Spleen (tissue), 11 donors: ENCODE results near the gene DPF3. TPM values are rescaled to one million over a fixed set of nuclear protein-coding genes. Genes with fewer than 3 reads are reported as not detected.

Source experiments
- DNase-seq: peaks from one replicate; pipeline ENCODE4 v3.0.0-alpha.2; 2020
- H3K27ac ChIP-seq, 8 donors: fragments of 200-600 bp; sonication (generic) in 7 of 8; 1 replicate in 4 of 8; 2 replicates in 4 of 8; pipeline versions ENCODE4 v1.5.0 to v1.8.0; 2016 to 2021; ENCODE audit warnings: inconsistent platforms in 4 of 8, mild to moderate bottlenecking in 4 of 8, moderate library complexity in 1 of 8
- H3K27me3 ChIP-seq, 7 donors: fragments of 200-600 bp; sonication (generic) in 6 of 7; replicated peaks in 1 of 7; 1 replicate in 4 of 7; 2 replicates in 3 of 7; pipeline versions ENCODE4 v1.5.0 to v1.8.0; 2016 to 2021; ENCODE audit warnings: inconsistent platforms in 3 of 7, mild to moderate bottlenecking in 1 of 7
- H3K36me3 ChIP-seq, 6 donors: fragments of 200-600 bp; sonication (generic) in 5 of 6; 1 replicate in 4 of 6; 2 replicates in 2 of 6; pipeline versions ENCODE4 v1.5.0 to v1.8.0; 2016 to 2021; ENCODE audit warnings: inconsistent platforms in 2 of 6
- H3K4me1 ChIP-seq, 6 donors: fragments of 200-600 bp; sonication (generic) in 5 of 6; 1 replicate in 3 of 6; 2 replicates in 3 of 6; pipeline versions ENCODE4 v1.5.0 to v1.8.0; 2016 to 2021; ENCODE audit warnings: inconsistent platforms in 3 of 6
- H3K4me3 ChIP-seq, 8 donors: fragments of 200-600 bp; sonication (generic) in 7 of 8; 1 replicate in 4 of 8; 2 replicates in 4 of 8; pipeline versions ENCODE4 v1.5.0 to v1.8.0; 2016 to 2021; ENCODE audit warnings: inconsistent platforms in 4 of 8, mild to moderate bottlenecking in 4 of 8, moderate library complexity in 2 of 8
- H3K9me3 ChIP-seq, 8 donors: fragments of 200-600 bp; sonication (generic) in 7 of 8; 1 replicate in 4 of 8; 2 replicates in 4 of 8; pipeline versions ENCODE4 v1.5.0 to v1.8.0; 2016 to 2021; ENCODE audit warnings: inconsistent platforms in 4 of 8
- CTCF ChIP-seq, 11 experiments: fragments of 200-600 bp in 7 of 11; fragments of 450-650 bp in 4 of 11; sonication (generic) in 4 of 11; IDR thresholded peaks in 8 of 11; conservative IDR thresholded peaks in 3 of 11; 1 replicate in 7 of 11; 2 replicates in 4 of 11; pipeline versions ENCODE4 v1.4.0 to v1.8.0; 2016 to 2021; ENCODE audit warnings: antibody characterized with exemption in 11 of 11, inconsistent platforms in 4 of 11, mild to moderate bottlenecking in 1 of 11
- POLR2A ChIP-seq, 3 donors: fragments of 450-650 bp; IDR thresholded peaks; one replicate each; pipeline ENCODE4 v1.5.1; 2017; ENCODE audit warnings: antibody characterized with exemption in 3 of 3, mild to moderate bottlenecking in 1 of 3
- POLR2AphosphoS5 ChIP-seq, 3 donors: sonication (generic); formaldehyde crosslinking; IDR thresholded peaks; one replicate each; pipeline ENCODE4 v1.5.1; 2017; ENCODE audit warnings: antibody characterized with exemption in 3 of 3
- WGBS, 5 donors: extraction: QIAGEN DNeasy Blood & Tissue Kit in 3 of 5; methylation state at CpG; one replicate each; pipeline versions ENCODE4 v1.1.5 to v1.1.7; 2013 to 2018; 5-methylcytosine and 5-hydroxymethylcytosine counted together
- intact Hi-C: fragments of 100-400 bp; cut with DNase I; formaldehyde crosslinking; loops from one replicate; pipeline ENCODE4 v1.15.0; 2023; ENCODE audit warnings: low total_unique reads
- polyA plus RNA-seq, 3 donors: library from polyadenylated mRNA; stranded (reverse); fragments of 200-250 nt; gene quantifications; one replicate each; pipeline ENCODE4 v1.2.1, GENCODE V29; 2013
- total RNA-seq, 7 donors: library from RNA; depleted of rRNA in 3 of 7; stranded (reverse); fragments of >200 nt in 3 of 7; fragmentation: NEBNext Ultra II Directional in 4 of 7; extraction: Animal tissue kit (Norgen Biotek cat#: 25700) in 4 of 7; gene quantifications; one replicate each; pipeline versions ENCODE4 v1.1.0 to v1.2.1, GENCODE V29; 2016 to 2021
- donor health status: healthy with polysubstance abuse.
- donor health status: DM: no; HTN: no; CAD: no; lungs with moderate emphysema.
- donor health status: DM: no; HTN: no; CAD: no.
- donor health status: Bipolar disorder and iron deficiency.
- donor health status: healthy.
- donor health status: DM: no; HTN: no; CAD: no.
- donor health status: DM: yes; HTN: yes; CAD: no.

DPF3 gene
- total and polyA plus RNA-seq, 10 donors = 0.76 to 8.9 (median 3.0) TPM

GRCh38 chr14:72591391-72591790 lies 302.5 kb downstream of the DPF3 start:
- H3K27ac ChIP-seq = no peak overlapping the region
- H3K4me3 ChIP-seq = no peak overlapping the region
- DNase-seq = no peak
- intact Hi-C loops = no loop called here
- 68 to 90% (median 81%) methylated on average over 4 of the region's 4 CpGs for WGBS, 5 donors
- TF ChIP-seq POLR2AphosphoS5 (IDR thresholded peaks at IDR 0.05) (no peak), CTCF (IDR thresholded peaks at IDR 0.05 in 8 of 11, conservative IDR thresholded peaks at IDR 0.05 in 3 of 11) (no peak), POLR2A (IDR thresholded peaks at IDR 0.05) (no peak)
- H3K9me3 ChIP-seq = peaks cover 0 to 11% (median 3%) of the 10 kb centered on the region in 8 donors
- peaks cover 0 to 48% (median 15%) of the 10 kb centered on the region in 6 donors for H3K4me1 ChIP-seq
- H3K27me3 ChIP-seq = peaks cover 0 to 27% (median 0%) of the 10 kb centered on the region in 7 donors
- no peaks in the 10 kb centered on the region for H3K36me3 ChIP-seq

- Histone ChIP-seq H3K9me3 (peaks cover 0 to 11% (median 3%) of the 10 kb centered on the region in 8 donors), H3K36me3 (no peaks in the 10 kb centered on the region), H3K4me1 (peaks cover 0 to 47% (median 15%) of the 10 kb centered on the region in 6 donors), H3K4me3 (peak overlapping the region in 1 of 8 donors; percentile 11), H3K27me3 (peaks cover 0 to 20% (median 0%) of the 10 kb centered on the region in 7 donors), H3K27ac (no peak overlapping the region)
- no peak for DNase-seq
- no peak for TF ChIP-seq POLR2AphosphoS5 (IDR thresholded peaks at IDR 0.05)
- no peak for TF ChIP-seq POLR2A (IDR thresholded peaks at IDR 0.05)
- TF ChIP-seq CTCF (IDR thresholded peaks at IDR 0.05 in 8 of 11, conservative IDR thresholded peaks at IDR 0.05 in 3 of 11) = no peak
- WGBS, 5 donors = 12 to 32% (median 21%) methylated on average over 7 of the region's 7 CpGs
- intact Hi-C loops = no loop called here
Observed at GRCh38 chr14:72590577-72590976, 303.3 kb downstream of the DPF3 start.

GRCh38 chr14:72589652-72590051 lies 304.2 kb downstream of the DPF3 start:
- H3K4me3 ChIP-seq = no peak overlapping the region
- peaks cover 0 to 11% (median 3%) of the 10 kb centered on the region in 8 donors for H3K9me3 ChIP-seq
- no peak for DNase-seq
- intact Hi-C loops = no loop called here
- TF ChIP-seq POLR2A (IDR thresholded peaks at IDR 0.05) (no peak), POLR2AphosphoS5 (IDR thresholded peaks at IDR 0.05) (no peak), CTCF (IDR thresholded peaks at IDR 0.05 in 8 of 11, conservative IDR thresholded peaks at IDR 0.05 in 3 of 11) (no peak)
- peaks cover 0 to 20% (median 0%) of the 10 kb centered on the region in 7 donors for H3K27me3 ChIP-seq
- H3K27ac ChIP-seq = no peak overlapping the region
- H3K4me1 ChIP-seq = peaks cover 0 to 38% (median 15%) of the 10 kb centered on the region in 6 donors
- H3K36me3 ChIP-seq = no peaks in the 10 kb centered on the region

GRCh38 chr14:72588521-72588920 lies 305.4 kb downstream of the DPF3 start:
- H3K27ac ChIP-seq = no peak overlapping the region
- H3K9me3 ChIP-seq = peaks cover 0 to 11% (median 3%) of the 10 kb centered on the region in 8 donors
- H3K36me3 ChIP-seq = no peaks in the 10 kb centered on the region
- no peak overlapping the region for H3K4me3 ChIP-seq
- intact Hi-C loops = no loop called here
- H3K27me3 ChIP-seq = peaks cover 0 to 20% (median 0%) of the 10 kb centered on the region in 7 donors
- WGBS, 5 donors = 66 to 78% (median 75%) methylated on average over 5 of the region's 5 CpGs
- no peak for TF ChIP-seq POLR2AphosphoS5 (IDR thresholded peaks at IDR 0.05)
- TF ChIP-seq CTCF (IDR thresholded peaks at IDR 0.05 in 8 of 11, conservative IDR thresholded peaks at IDR 0.05 in 3 of 11) = no peak
- no peak for TF ChIP-seq POLR2A (IDR thresholded peaks at IDR 0.05)
- H3K4me1 ChIP-seq = peaks cover 0 to 27% (median 10%) of the 10 kb centered on the region in 6 donors
- DNase-seq = no peak
